KMS-11 (cell line): ENCODE measurements around the gene DISP3.

Experiments used
- H2AFZ ChIP-seq: fragments of 200-600 bp; sonication (generic); 2 replicates; pipeline ENCODE4 v1.6.1; 2016; ENCODE audit warnings: antibody characterized with exemption, mixed run types, low read depth
- H3K27ac ChIP-seq: fragments of 200-600 bp; sonication (generic); 2 replicates; pipeline ENCODE4 v1.6.1; 2016; ENCODE audit warnings: mild to moderate bottlenecking, mixed run types
- H3K27me3 ChIP-seq: fragments of 200-600 bp; sonication (generic); 2 replicates; pipeline ENCODE4 v1.6.1; 2017; ENCODE audit warnings: mild to moderate bottlenecking, low read depth, mixed run types, moderate library complexity; ENCODE audit not compliant: insufficient read depth
- H3K36me3 ChIP-seq: fragments of 200-600 bp; sonication (generic); 2 replicates; pipeline ENCODE4 v1.6.1; 2017; ENCODE audit warnings: mild to moderate bottlenecking, mixed run types; ENCODE audit not compliant: insufficient read depth
- H3K4me1 ChIP-seq: fragments of 200-600 bp; sonication (generic); 2 replicates; pipeline ENCODE4 v1.6.1; 2016; ENCODE audit warnings: mild to moderate bottlenecking, low read depth, mixed run types; ENCODE audit not compliant: poor library complexity, severe bottlenecking
- H3K4me2 ChIP-seq: fragments of 200-600 bp; sonication (generic); 2 replicates; pipeline ENCODE4 v1.7.0; 2016; ENCODE audit warnings: mild to moderate bottlenecking, mixed run types
- H3K4me3 ChIP-seq: fragments of 200-600 bp; sonication (generic); IDR thresholded peaks from 2 replicates; pipeline ENCODE4 v1.6.1; 2017; ENCODE audit warnings: low read depth, low read length, mixed read lengths; ENCODE audit not compliant: insufficient read depth
- H3K79me2 ChIP-seq: fragments of 200-600 bp; sonication (generic); 2 replicates; pipeline ENCODE4 v1.6.1; 2016; ENCODE audit warnings: low read depth, mixed run types; ENCODE audit not compliant: insufficient read depth
- H3K9ac ChIP-seq: fragments of 200-600 bp; sonication (generic); 2 replicates; pipeline ENCODE4 v1.6.1; 2016; ENCODE audit warnings: mild to moderate bottlenecking, mixed run types
- H4K20me1 ChIP-seq: fragments of 200-600 bp; sonication (generic); 2 replicates; pipeline ENCODE4 v1.6.1; 2016; ENCODE audit warnings: mild to moderate bottlenecking, mixed run types; ENCODE audit not compliant: insufficient read depth
- CTCF ChIP-seq: fragments of 200-600 bp; sonication (generic); conservative IDR thresholded peaks from 2 replicates; pipeline ENCODE4 v1.6.1; 2017; ENCODE audit warnings: low read depth, mild to moderate bottlenecking, antibody characterized with exemption, low read length, moderate library complexity, mixed read lengths

Gene DISP3

GRCh38 chr1:11529330-11529729, 50.4 kb downstream of the DISP3 start:
- H3K4me3 ChIP-seq, result no peak overlapping the region
- no peak overlapping the region for H3K27ac ChIP-seq
- no peak for TF ChIP-seq CTCF
- no peaks in the 10 kb centered on the region for H3K79me2 ChIP-seq
- H2AFZ ChIP-seq, result no peak overlapping the region
- H3K9ac ChIP-seq, result no peak overlapping the region
- no peak overlapping the region for H3K4me2 ChIP-seq
- no peaks in the 10 kb centered on the region for H3K4me1 ChIP-seq
- no peaks in the 10 kb centered on the region for H4K20me1 ChIP-seq
- H3K27me3 ChIP-seq, result no peaks in the 10 kb centered on the region; the same call in 1 of the 2 replicates
- H3K36me3 ChIP-seq, result no peaks in the 10 kb centered on the region

GRCh38 chr1:11529763-11530730, 51.1 kb downstream of the DISP3 start:
- Histone ChIP-seq H4K20me1 (no peaks in the 10 kb centered on the region), H3K79me2 (no peaks in the 10 kb centered on the region), H3K27me3 (no peaks in the 10 kb centered on the region; the same call in 1 of the 2 replicates), H3K9ac (no peak overlapping the region), H3K36me3 (no peaks in the 10 kb centered on the region), H3K4me1 (no peaks in the 10 kb centered on the region), H2AFZ (no peak overlapping the region), H3K4me2 (no peak overlapping the region), H3K27ac (no peak overlapping the region), H3K4me3 (no peak overlapping the region)
- no peak for TF ChIP-seq CTCF

GRCh38 chr1:11530731-11531311, 51.9 kb downstream of the DISP3 start:
- TF ChIP-seq CTCF, result no peak
- no peaks in the 10 kb centered on the region; the same call in 1 of the 2 replicates for H3K27me3 ChIP-seq

GRCh38 chr1:11531314-11531870, 52.4 kb downstream of the DISP3 start:
- no peaks in the 10 kb centered on the region for H3K4me1 ChIP-seq
- H3K4me3 ChIP-seq, result no peak overlapping the region
- no peak for TF ChIP-seq CTCF
- H2AFZ ChIP-seq, result no peak overlapping the region
- H3K4me2 ChIP-seq, result no peak overlapping the region
- H3K9ac ChIP-seq, result no peak overlapping the region
- no peaks in the 10 kb centered on the region for H3K36me3 ChIP-seq
- H3K27me3 ChIP-seq, result no peaks in the 10 kb centered on the region; the same call in 1 of the 2 replicates
- no peaks in the 10 kb centered on the region for H4K20me1 ChIP-seq
- no peak overlapping the region for H3K27ac ChIP-seq
- no peaks in the 10 kb centered on the region for H3K79me2 ChIP-seq

More at GRCh38 chr1:11530731-11531311, 51.9 kb downstream of the DISP3 start:
- Histone ChIP-seq H3K9ac (no peak overlapping the region), H3K4me3 (no peak overlapping the region), H4K20me1 (no peaks in the 10 kb centered on the region), H3K36me3 (no peaks in the 10 kb centered on the region), H3K79me2 (no peaks in the 10 kb centered on the region), H3K4me2 (no peak overlapping the region), H3K4me1 (no peaks in the 10 kb centered on the region), H2AFZ (no peak overlapping the region), H3K27ac (no peak overlapping the region)
